CD4-positive, alpha-beta T cell (primary cell): ENCODE data around the gene TCEANC. TPM values are rescaled to one million over a fixed set of nuclear protein-coding genes. Genes with fewer than 3 reads are reported as not detected.

Experiments
- ATAC-seq: fragments of 200-7000 bp; cut with Tn5 transposase; one replicate; pipeline ENCODE4 v1.10.0; 2022; ENCODE audit warnings: mild to moderate bottlenecking; ENCODE audit not compliant: poor library complexity
- CTCF ChIA-PET: fragments of 350-600 bp; sonication (Branson Sonifier 250); formaldehyde crosslinking; loops from one replicate; lab custom pipeline; 2021; ENCODE audit warnings: antibody characterized with exemption, inconsistent platforms; lab: Charles Lee
- POLR2A ChIA-PET: fragments of 350-600 bp; sonication (Branson Sonifier 250); formaldehyde crosslinking; loops from one replicate; lab custom pipeline; 2021; ENCODE audit warnings: antibody characterized with exemption, inconsistent platforms; lab: Charles Lee
- DNase-seq, 14 experiments: peaks; one replicate each; pipeline ENCODE4 v3.0.0-alpha.2; 2013 to 2020; ENCODE audit warnings: mixed read lengths in 2 of 14
- H3K27ac ChIP-seq, 2 donors: one replicate each; pipeline versions ENCODE4 v1.5.1 to v1.7.0; 2013; ENCODE audit warnings: low read length in 2 of 2, low read depth in 1 of 2, mild to moderate bottlenecking in 1 of 2
- H3K27me3 ChIP-seq, 2 experiments: 1 replicate in 1 of 2; 2 replicates in 1 of 2; pipeline versions ENCODE4 v1.6.1 to v1.7.0; 2013; ENCODE audit warnings: low read length in 2 of 2, control low read depth in 1 of 2, mild to moderate bottlenecking in 1 of 2, moderate library complexity in 1 of 2; ENCODE audit not compliant: insufficient read depth in 2 of 2, control insufficient read depth in 1 of 2
- H3K36me3 ChIP-seq: one replicate; pipeline ENCODE4 v1.6.1; 2013; ENCODE audit warnings: low read length, control low read depth; ENCODE audit not compliant: insufficient read depth
- H3K4me1 ChIP-seq: one replicate; pipeline ENCODE4 v1.6.1; 2013; ENCODE audit warnings: low read length, control low read depth; ENCODE audit not compliant: insufficient read depth
- H3K4me3 ChIP-seq: one replicate; pipeline ENCODE4 v1.5.1; 2013; ENCODE audit warnings: mild to moderate bottlenecking, low read length, moderate library complexity
- H3K9me3 ChIP-seq, 2 experiments: 1 replicate in 1 of 2; 2 replicates in 1 of 2; pipeline versions ENCODE4 v1.6.1 to v1.7.0; 2013; ENCODE audit warnings: low read length in 2 of 2, mild to moderate bottlenecking in 2 of 2, control low read depth in 1 of 2, moderate library complexity in 1 of 2; ENCODE audit not compliant: control insufficient read depth in 1 of 2, insufficient read depth in 1 of 2
- H3K27ac Mint-ChIP-seq: one replicate; pipeline ENCODE4 v1.8.0; 2020; ENCODE audit warnings: mixed read lengths
- H3K27me3 Mint-ChIP-seq: one replicate; pipeline ENCODE4 v1.8.0; 2021; ENCODE audit warnings: mixed read lengths
- H3K36me3 Mint-ChIP-seq: one replicate; pipeline ENCODE4 v1.8.0; 2021; ENCODE audit warnings: low read depth, mixed read lengths
- H3K4me1 Mint-ChIP-seq: one replicate; pipeline ENCODE4 v1.8.0; 2021; ENCODE audit warnings: low read depth, mixed read lengths
- H3K4me3 Mint-ChIP-seq: one replicate; pipeline ENCODE4 v1.8.0; 2020; ENCODE audit warnings: mild to moderate bottlenecking, mixed read lengths
- H3K9me3 Mint-ChIP-seq: one replicate; pipeline ENCODE4 v1.8.0; 2020; ENCODE audit warnings: mixed read lengths
- intact Hi-C, 2 experiments: fragments of 100-400 bp; cut with DNase I in 1 of 2; cut with micrococcal nuclease in 1 of 2; formaldehyde crosslinking; loops; one replicate each; pipeline versions ENCODE4 v1.15.1 to v1.9.0; 2023 to 2025; cut with DNase I, micrococcal nuclease
- total RNA-seq, 174 experiments: library from RNA in 2 of 174; stranded (reverse) in 2 of 174; gene quantifications; one replicate each; pipeline ENCODE4 v1.2.3 and lab custom pipeline; 2021 to 2026
- TF ChIP-seq, protein P1 (sequence below): fragments of 200-600 bp; IDR thresholded peaks from one replicate; pipeline ENCODE4 v1.8.0; 2022; ENCODE audit warnings: antibody characterized with exemption, mild to moderate bottlenecking

TCEANC gene
- total RNA-seq, 2 experiments from 2014 or later = 6.5 to 8.3 TPM

DNA sequence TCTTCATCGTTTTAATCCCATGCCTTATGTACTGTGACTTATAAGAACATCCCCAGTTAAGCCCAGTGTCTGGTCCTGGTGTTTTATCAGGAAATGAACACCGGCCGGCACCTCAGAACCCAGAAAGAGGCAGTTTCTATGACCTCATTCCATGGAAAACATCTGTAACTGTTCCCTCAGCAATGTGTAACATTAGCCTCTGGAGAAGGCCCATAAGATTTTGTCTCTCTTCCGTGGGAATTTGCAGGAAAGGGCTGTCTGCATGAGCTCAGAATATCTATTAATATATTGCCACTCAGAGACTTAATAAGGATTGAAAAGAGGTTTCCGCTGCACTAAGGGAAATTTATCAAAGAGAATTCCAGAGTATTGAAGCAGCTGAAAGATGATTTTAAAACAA is 3.1 kb upstream of the TCEANC start:
- H3K9me3 Mint-ChIP-seq = no peaks in the 10 kb centered on the region
- Histone ChIP-seq H3K27ac (no peak overlapping the region), H3K4me3 (no peak overlapping the region), H3K36me3 (no peaks in the 10 kb centered on the region), H3K27me3 (no peaks in the 10 kb centered on the region), H3K9me3 (no peaks in the 10 kb centered on the region), H3K4me1 (peaks cover 9% of the 10 kb centered on the region)
- H3K4me3 Mint-ChIP-seq = no peak overlapping the region
- H3K4me1 Mint-ChIP-seq = peaks cover 20% of the 10 kb centered on the region
- POLR2A ChIA-PET = no interaction called here
- peaks cover 8% of the 10 kb centered on the region for H3K36me3 Mint-ChIP-seq
- CTCF ChIA-PET = interaction anchor here (1.4 to 1.7 kb wide), 2 partner anchors 38 to 703 kb away, joined by 3 read pairs; no protein-coding TSS in a partner anchor
- DNase-seq (no peak), ATAC-seq (no peak)
- H3K27me3 Mint-ChIP-seq = no peaks in the 10 kb centered on the region
- TF ChIP-seq, protein P1, sequence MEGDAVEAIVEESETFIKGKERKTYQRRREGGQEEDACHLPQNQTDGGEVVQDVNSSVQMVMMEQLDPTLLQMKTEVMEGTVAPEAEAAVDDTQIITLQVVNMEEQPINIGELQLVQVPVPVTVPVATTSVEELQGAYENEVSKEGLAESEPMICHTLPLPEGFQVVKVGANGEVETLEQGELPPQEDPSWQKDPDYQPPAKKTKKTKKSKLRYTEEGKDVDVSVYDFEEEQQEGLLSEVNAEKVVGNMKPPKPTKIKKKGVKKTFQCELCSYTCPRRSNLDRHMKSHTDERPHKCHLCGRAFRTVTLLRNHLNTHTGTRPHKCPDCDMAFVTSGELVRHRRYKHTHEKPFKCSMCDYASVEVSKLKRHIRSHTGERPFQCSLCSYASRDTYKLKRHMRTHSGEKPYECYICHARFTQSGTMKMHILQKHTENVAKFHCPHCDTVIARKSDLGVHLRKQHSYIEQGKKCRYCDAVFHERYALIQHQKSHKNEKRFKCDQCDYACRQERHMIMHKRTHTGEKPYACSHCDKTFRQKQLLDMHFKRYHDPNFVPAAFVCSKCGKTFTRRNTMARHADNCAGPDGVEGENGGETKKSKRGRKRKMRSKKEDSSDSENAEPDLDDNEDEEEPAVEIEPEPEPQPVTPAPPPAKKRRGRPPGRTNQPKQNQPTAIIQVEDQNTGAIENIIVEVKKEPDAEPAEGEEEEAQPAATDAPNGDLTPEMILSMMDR = no peak
- no peak overlapping the region for H3K27ac Mint-ChIP-seq
- intact Hi-C loops = loop anchor here (2.0 to 10.0 kb wide), 8 partner anchors 82 to 1888 kb away; partner anchors contain the start of genes OFD1 (in 1 of the 2), PIGA (in 1 of the 2), PRPS2 (in 1 of the 2) and TMSB4X (in 1 of the 2)

DNA sequence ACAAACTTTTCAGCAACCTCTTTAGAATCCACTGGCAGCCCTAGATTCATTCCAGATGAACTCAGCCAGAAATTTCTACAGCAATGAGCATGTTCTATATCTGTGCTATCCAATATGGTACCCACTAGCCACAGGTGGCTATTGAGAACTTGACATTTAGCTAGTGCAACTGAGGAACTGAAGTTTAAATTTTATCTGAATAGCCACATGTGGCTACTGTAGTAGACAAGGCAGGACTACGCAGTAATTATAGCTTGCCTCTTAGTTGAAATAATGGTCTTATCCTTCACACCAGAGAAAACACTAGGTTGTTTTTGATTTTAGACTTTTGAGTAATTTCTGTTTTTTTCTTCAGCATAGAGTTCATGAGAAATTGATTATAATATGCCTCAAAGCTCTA is 2.6 kb upstream of the TCEANC start:
- intact Hi-C loops = loop anchor here (5.0 to 10.0 kb wide), 5 partner anchors 82 to 1888 kb away; partner anchors contain the start of genes OFD1 (in 1 of the 2), PIGA (in 1 of the 2), PRPS2 (in 1 of the 2) and TMSB4X (in 1 of the 2)
- Mint-ChIP-seq H3K4me3 (no peak overlapping the region), H3K4me1 (peaks cover 25% of the 10 kb centered on the region), H3K9me3 (no peaks in the 10 kb centered on the region), H3K36me3 (peaks cover 8% of the 10 kb centered on the region), H3K27me3 (no peaks in the 10 kb centered on the region), H3K27ac (no peak overlapping the region)
- no peak for ATAC-seq
- CTCF ChIA-PET = interaction anchor here (1.4 to 1.7 kb wide), 2 partner anchors 38 to 704 kb away, joined by 3 read pairs; no protein-coding TSS in a partner anchor
- Histone ChIP-seq H3K9me3 (no peaks in the 10 kb centered on the region), H3K36me3 (peaks cover 2% of the 10 kb centered on the region), H3K4me3 (no peak overlapping the region), H3K27me3 (no peaks in the 10 kb centered on the region), H3K4me1 (peaks cover 9% of the 10 kb centered on the region), H3K27ac (no peak overlapping the region)
- POLR2A ChIA-PET = interaction anchor here (3.7 kb wide), 1 partner anchor 379 kb away, joined by 13 read pairs; the partner anchor contains the start of gene GEMIN8
- no peak for DNase-seq
- TF ChIP-seq, protein P1 = no peak

DNA sequence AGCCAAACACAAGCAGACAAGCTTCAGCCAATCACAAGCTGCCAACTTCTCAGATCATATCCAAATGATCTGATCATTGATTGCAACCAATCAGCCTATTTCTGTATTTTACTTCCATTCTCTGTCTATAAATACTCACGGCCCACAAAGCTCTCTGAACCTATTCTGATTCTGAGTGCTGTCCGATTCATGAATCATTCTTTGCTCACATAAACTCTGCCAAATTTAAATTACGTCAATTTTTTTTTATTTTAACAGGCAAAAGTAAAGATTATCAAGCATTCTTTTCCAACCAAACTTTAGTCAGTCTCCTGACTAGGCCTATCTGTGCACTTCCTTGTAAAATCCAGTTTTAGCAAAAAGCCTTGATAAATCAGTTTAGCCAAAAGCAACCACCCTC is 1.8 kb upstream of the TCEANC start:
- no peak for ATAC-seq

More for the DNA sequence above, 1.8 kb upstream of the TCEANC start:
- H3K4me3 ChIP-seq = no peak overlapping the region
- H3K4me1 Mint-ChIP-seq = peaks cover 25% of the 10 kb centered on the region
- H3K36me3 Mint-ChIP-seq = peaks cover 8% of the 10 kb centered on the region
- no peak overlapping the region for H3K27ac Mint-ChIP-seq
- no peak overlapping the region for H3K4me3 Mint-ChIP-seq
- H3K27me3 Mint-ChIP-seq = no peaks in the 10 kb centered on the region
- no peak for DNase-seq
- CTCF ChIA-PET = interaction anchor here (1.4 to 1.7 kb wide), 2 partner anchors 37 to 704 kb away, joined by 3 read pairs; no protein-coding TSS in a partner anchor
- peaks cover 11% of the 10 kb centered on the region for H3K36me3 ChIP-seq
- peaks cover 9% of the 10 kb centered on the region for H3K4me1 ChIP-seq
- no peak overlapping the region for H3K27ac ChIP-seq
- TF ChIP-seq, protein P1 = no peak
- no peaks in the 10 kb centered on the region for H3K9me3 Mint-ChIP-seq
- no peaks in the 10 kb centered on the region for H3K9me3 ChIP-seq
- POLR2A ChIA-PET = interaction anchor here (3.7 kb wide), 1 partner anchor 378 kb away, joined by 13 read pairs; the partner anchor contains the start of gene GEMIN8
- intact Hi-C loops = loop anchor here (5.0 to 10.0 kb wide), 5 partner anchors 81 to 1889 kb away; partner anchors contain the start of genes OFD1 (in 1 of the 2), PIGA (in 1 of the 2), PRPS2 (in 1 of the 2) and TMSB4X (in 1 of the 2)
- H3K27me3 ChIP-seq = no peaks in the 10 kb centered on the region
